Measurements from ENCODE around the gene AFAP1L2.
"Not testable (repeated sequence)": the region's sequence is repeated elsewhere in the genome, so short reads cannot be mapped to it uniquely, and the experiment has no call there.

AFAP1L2 gene

DNA sequence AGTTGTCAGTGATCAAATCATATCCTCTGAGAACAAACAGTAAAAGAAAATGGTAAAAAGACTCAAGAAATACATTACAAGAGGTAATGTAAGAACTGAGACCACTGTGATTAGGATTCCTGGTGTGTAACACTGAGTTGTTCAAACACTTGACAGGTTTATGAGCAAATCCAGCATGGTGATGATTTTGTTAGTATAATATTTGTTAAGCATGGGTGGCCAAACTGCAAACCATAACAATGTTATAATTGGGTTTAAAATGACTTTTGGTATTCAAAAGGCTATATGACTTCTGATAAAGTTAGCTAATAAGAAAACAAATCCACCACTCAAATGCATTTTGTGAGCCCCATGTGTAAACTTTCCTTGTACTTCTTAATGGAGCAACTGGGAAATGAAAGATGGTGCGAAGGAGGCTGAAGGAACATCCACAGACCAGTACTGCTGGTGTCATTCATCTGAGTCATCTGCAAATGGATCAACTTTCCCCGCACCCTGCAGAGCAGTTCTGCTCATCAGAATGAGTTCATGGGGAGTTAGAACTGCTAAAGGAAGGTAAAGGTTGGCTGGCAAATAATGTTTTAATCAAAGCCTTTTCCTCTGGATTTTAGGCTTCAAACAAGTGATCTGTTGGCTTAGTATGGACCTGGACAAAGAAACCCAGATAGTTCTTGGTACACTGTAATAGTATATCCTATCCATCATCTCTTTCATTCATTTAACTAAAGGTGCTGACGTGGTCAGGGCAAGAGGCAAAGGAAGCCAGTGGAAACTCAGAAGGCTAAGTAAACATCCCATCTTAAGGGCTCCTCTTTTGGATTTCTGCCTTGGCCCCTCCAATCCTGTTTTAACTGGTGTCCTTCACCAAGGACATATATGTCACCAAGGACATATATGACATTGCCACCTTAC lies 45.0 kb downstream of the AFAP1L2 start:
- DNase-seq = no peak

GRCh38 chr10:114357515-114357996 lies 46.7 kb downstream of the AFAP1L2 start:
- DNase-seq = no peak

- DNase-seq = no peak
Measured at GRCh38 chr10:114356751-114357514, 47.4 kb downstream of the AFAP1L2 start.

DNA sequence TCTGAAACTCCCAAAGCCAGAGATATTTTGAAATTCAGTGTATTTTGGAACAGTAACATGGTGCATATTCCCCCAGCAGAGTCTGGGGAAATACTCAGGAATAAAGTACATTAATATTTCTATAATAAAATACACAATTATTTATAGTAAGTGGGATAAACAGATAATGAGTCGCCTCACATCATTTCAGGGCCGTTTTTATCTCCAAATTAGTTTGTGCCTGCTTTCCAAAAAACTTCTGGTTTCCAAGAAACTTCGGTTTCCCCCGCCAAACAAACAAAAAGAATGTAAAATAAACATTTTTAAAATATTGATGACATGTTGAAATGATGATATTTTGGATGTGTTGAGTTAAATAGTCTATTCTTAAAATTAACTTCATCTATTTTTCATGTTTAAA lies 48.2 kb downstream of the AFAP1L2 start:
- no peak for DNase-seq

- no peak for DNase-seq
Measured at GRCh38 chr10:114353383-114353782, 50.9 kb downstream of the AFAP1L2 start.

GRCh38 chr10:114352653-114353298 lies 51.5 kb downstream of the AFAP1L2 start:
- no peak for DNase-seq

DNA sequence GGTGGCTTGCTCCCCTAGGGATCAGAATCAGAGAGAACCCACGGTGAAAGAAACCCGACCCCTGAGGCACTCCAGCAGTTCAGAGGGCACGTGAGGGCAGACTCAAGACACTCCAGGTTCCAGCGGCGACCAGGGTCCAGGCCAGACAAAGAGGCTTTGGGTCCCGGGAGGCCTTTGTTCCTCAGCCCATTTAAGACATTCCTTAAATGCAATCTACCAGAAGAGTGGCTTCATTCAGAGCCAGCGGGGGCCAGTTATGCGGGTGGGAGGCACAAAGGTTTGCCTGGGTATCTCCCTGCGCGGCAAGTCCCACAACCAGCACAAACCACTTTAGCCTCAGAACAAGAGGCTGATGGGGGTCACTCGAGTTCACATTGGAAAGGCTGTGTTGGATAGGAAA lies 53.6 kb downstream of the AFAP1L2 start:
- DNase-seq = no peak

DNA sequence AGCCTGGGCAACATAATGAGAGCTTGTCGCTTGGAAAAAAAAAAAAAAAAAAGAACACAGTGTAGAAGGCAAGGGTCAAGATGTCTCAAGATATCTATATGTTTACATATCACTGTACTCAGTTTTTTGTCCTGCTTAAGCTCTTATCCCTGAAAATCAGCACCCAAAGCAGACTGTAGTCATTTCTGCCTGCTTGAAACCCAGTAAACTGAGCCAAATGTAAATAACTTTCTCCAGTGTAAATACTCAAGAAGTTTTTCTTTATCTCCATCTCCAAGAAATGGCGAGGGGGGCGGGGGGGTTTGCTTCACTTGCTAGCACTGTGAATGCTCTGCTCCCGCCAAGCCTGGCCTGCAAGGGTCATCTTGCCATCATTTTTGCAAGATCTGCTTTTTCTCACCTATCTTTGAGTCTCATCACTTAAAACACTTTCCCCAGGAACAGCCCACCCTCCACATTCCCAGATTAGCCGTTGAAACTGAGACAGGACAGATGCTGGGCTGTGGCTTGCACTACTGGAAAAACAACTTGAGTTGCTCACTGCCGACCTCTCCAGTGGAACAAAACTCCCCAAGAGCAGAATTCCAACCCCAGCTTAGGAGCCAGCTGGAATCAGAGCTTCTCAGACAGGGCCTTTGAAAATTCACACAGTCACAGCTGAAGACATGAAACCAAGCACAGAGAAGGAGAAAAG lies 54.6 kb downstream of the AFAP1L2 start:
- no peak for DNase-seq

GRCh38 chr10:114349071-114349470 lies 55.2 kb downstream of the AFAP1L2 start:
- not testable (repeated sequence) for DNase-seq

GRCh38 chr10:114347791-114348190 lies 56.5 kb downstream of the AFAP1L2 start:
- no peak for DNase-seq

DNA sequence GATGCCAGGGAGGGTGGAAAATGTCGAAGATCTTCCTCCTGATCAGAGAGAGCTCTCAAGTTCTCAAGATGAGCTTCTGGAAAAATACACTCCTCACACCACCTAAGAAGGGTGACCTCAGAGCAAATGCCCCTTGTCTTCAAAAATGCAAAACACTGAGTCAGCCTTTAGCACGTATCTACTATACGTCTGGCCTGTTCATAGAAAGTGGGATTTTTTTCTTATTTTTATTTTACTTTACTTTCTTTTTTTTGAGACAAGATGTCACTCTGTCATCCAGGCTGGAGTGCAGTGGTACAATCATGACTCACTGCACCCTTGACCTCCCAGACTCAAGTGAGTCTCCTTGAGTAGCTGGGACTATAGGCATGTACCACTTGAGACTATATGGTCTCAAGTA lies 57.1 kb downstream of the AFAP1L2 start:
- no peak for DNase-seq

- DNase-seq = no peak
Measured at GRCh38 chr10:114346176-114347031, 57.9 kb downstream of the AFAP1L2 start.

DNA sequence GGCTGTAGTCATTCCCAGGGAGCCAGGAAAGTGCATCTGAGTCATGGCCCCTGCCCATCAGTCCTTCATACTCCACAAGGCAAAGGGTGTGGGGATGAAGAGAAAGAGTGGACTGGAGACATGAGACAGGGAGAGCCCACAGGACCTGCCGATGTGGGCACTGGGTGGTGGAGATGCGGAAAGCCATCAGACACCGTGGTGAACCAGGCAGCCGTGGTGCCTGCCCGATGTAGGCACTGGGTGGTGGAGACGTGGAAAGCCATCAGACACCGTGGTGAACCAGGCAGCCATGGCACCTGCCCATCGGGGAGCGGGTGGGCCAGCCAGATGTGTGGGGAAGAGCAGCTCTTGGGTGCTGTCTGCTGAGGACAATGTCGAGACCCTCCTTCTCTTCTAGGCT lies 58.6 kb downstream of the AFAP1L2 start:
- no peak for DNase-seq

DNA sequence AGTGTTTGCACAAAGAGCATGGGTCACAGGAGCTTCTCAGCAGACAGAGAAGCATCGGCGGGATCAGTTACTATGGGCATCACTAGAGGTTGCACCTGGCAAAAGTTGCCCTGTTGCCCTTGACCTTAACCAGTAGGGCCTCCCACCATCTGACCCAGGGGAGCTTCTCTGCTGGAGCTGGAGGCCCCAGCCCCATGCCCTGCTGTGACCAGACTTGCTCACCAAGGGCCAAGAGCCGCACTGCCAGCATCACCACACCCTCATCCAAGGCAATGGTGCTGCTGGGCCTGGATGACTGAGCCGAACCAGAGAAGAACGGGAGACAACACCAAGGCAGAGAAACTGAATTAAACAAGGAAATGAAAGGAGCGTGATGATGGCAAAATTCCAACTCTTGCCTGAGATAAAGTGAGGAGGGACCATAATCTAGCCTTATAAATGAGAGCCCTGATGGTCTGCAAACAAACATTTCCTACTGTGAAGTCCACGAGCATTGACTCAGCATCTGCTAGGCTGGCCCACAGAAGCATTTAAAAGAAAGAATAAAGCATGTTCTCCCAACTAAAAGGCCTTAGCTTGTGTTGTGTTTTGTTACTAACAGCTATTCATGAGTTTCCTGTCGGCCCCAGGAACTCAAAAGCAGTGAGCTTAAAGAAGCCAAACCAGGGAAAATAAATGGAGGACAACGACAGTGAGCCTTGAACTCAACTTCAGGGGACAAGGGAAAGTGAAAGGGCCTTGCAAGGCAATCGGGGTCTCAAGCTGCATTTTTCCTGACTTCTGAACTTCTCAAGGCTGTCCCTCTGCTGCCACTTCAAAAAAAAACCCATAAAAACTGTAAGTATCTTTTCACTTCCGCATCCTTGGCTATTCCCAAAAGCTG lies 60.4 kb downstream of the AFAP1L2 start:
- no peak for DNase-seq

GRCh38 chr10:114342976-114343375 lies 61.3 kb downstream of the AFAP1L2 start:
- no peak for DNase-seq

DNA sequence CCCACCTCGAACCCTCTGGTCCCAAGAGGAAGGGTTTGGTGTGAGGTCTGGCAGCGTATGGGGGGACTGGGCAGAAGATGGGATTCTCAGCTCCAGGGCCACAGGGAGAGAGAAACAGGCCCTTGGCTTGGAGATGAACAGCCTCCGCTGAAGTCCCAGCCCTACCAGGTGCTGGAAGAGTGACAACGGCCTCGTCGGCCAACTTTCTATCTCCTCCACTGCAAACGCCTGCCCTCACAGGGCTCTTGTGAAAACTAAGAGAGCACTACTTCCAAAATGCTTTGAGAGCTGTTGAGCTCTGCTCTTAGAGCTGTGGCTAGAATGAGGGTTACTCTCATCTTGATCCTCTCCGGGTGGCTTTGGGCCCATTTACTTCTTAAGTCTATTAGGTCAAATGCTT lies 63.5 kb downstream of the AFAP1L2 start:
- no peak for DNase-seq

- DNase-seq = no peak
Measured at GRCh38 chr10:114337510-114338462, 66.5 kb downstream of the AFAP1L2 start.

GRCh38 chr10:114336823-114337509 lies 67.3 kb downstream of the AFAP1L2 start:
- DNase-seq = no peak

DNA sequence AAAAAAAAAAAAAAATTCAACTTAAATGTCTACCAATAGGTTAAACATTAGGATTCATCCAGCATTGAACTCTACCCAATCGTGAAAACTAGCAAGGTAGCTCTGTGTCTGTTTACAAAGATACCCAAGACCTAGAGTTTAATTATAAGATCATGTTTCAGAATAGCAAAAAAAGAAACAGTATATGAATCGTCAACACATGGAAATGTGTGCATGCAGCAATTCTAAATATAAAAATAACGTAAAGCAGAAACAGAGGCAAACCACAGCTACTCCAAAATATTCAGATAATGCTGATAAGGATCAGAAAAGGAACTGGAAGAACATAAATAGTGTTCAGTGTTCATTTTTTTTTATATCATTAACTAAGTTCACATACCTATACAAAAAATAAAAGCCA lies 68.7 kb downstream of the AFAP1L2 start:
- no peak for DNase-seq
